Measurements from ENCODE around the gene SLAMF6.
"Not testable (repeated sequence)": the region's sequence is repeated elsewhere in the genome, so short reads cannot be mapped to it uniquely, and the experiment has no call there.

The SLAMF6 gene

DNA sequence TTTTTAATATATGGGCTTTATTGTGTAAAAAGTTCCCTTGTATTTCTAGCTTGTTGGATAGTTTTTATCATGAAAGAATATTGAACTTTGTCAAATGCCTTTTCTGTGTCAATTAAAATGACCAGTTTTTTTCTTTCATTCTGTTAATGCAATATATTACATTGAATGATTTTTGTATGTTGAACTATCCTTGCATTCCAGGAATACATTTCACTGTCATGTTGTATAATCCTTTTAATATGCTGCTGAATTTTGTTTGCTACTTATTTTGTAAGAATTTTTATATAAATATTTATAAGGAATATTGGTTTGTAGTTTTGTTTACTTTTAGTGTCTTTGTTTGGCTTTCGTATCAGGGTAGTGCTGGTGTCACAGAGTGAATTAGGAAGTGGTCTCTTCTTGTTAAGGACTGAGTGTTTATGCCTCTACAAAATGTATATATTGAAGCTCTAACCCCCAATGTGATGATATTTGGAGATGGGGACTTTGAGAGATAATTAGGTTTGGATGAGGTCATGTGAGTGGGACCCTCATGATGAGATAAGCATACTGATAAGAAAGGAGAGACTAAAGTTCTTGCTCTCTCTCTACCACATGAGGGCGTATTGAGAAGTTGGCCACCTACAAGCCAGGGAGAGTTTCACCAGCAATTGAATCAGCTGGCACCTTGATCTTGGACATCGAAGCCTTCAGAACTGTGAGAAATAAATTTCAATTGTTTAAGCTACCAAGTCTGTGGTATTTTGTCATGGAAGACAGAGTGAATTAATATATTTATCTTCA is 12.0 kb upstream of the SLAMF6 start:
- TF ChIP-seq, protein P1, sequence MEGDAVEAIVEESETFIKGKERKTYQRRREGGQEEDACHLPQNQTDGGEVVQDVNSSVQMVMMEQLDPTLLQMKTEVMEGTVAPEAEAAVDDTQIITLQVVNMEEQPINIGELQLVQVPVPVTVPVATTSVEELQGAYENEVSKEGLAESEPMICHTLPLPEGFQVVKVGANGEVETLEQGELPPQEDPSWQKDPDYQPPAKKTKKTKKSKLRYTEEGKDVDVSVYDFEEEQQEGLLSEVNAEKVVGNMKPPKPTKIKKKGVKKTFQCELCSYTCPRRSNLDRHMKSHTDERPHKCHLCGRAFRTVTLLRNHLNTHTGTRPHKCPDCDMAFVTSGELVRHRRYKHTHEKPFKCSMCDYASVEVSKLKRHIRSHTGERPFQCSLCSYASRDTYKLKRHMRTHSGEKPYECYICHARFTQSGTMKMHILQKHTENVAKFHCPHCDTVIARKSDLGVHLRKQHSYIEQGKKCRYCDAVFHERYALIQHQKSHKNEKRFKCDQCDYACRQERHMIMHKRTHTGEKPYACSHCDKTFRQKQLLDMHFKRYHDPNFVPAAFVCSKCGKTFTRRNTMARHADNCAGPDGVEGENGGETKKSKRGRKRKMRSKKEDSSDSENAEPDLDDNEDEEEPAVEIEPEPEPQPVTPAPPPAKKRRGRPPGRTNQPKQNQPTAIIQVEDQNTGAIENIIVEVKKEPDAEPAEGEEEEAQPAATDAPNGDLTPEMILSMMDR (IDR thresholded peaks at IDR 0.05), result peak; percentile 7; the same call in 1 of the 2 replicates
- no peak for TF ChIP-seq ZFX (IDR thresholded peaks at IDR 0.05; ENCODE audit: borderline replicate concordance)
- no peak overlapping the region for H3K27ac ChIP-seq

DNA sequence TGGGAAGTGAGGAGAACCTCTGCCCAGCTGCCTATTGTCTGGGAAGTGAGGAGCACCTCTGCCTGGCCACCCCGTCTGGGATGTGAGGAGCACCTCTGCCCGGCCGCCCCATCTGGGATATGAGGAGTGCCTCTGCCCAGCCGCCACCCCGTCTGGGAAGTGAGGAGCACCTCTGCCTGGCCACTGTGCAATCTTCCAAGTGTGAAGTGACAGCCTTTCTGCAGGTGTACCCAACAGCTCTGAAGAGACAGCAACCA is 9.4 kb upstream of the SLAMF6 start:
- not testable (repeated sequence) for H3K27ac ChIP-seq

DNA sequence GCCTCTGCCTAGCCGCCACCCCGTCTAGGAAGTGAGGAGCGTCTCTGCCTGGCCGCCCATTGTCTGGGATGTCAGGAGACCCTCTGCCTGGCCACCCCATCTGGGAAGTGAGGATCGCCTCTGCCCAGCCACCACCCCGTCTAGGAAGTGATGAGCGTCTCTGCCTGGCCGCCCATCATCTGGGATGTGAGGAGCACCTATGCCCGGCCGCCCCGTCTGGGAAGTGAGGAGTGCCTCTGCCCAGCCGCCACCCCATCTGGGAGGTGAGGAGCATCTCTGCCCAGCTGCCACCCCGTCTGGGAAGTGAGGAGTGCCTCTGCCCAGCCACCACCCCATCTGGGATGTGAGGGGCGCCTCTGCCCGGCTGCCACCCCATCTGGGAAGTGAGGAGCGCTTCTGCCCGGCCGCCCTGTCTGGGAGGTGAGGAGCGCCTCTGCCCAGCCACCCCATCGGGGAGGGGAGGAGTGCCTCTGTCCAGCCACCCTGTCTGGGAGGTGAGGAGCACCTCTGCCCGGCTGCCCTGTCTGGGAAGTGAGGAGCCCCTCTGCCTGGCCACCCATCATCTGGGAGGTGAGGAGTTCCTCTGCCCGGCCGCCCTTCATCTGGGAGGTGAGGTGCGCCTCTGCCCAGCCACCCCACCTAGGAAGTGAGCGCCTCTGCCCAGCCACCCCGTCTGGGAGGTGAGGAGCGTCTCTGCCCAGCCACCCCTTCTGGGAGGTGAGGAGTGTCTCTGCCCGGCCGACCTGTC is 8.9 kb upstream of the SLAMF6 start:
- H3K27ac ChIP-seq, result not testable (repeated sequence)

DNA sequence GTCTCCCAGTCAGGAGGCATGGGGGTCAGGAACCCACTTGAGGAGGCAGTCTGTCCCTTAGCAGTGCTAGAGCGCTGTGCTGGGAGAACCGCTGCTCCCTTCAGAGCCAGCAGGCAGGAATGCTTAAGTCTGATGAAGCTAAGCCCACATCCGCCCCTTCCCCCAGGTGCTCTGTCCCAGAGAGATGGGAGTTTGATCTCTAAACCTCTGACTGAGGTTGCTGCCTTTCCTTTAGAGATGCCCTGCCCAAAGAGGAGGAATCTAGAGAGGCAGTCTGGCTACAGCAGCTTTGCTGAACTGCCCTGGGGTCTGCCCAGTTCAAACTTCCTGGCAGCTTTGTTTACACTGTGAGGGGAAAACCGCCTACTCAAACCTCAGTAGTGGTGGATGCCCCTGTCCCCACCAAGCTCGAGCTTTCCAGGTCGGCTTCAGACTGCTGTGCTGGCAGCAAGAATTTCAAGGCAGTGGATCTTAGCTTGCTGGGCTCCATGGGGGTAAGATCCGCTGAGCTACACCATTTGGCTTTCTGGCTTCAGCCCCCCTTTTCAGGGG is 6.4 kb upstream of the SLAMF6 start:
- H3K27ac ChIP-seq, result not testable (repeated sequence)

DNA sequence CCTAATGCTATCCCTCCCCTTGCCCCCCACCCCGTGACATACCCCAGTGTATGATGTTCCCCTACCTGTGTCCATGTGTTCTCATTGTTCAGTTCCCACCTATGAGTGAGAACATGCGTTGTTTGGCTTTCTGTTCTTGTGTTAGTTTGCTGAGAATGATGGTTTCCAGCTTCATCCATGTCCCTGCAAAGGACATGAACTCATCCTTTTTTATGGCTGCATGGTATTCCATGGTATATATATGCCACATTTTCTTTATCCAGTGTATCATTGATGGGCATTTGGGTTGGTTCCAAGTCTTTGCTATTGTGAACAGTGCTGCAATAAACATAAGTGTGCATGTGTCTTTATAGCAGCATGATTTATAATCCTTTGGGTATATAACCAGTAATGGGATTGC is 734 bp upstream of the SLAMF6 start:
- H3K27ac ChIP-seq, result not testable (repeated sequence)

DNA sequence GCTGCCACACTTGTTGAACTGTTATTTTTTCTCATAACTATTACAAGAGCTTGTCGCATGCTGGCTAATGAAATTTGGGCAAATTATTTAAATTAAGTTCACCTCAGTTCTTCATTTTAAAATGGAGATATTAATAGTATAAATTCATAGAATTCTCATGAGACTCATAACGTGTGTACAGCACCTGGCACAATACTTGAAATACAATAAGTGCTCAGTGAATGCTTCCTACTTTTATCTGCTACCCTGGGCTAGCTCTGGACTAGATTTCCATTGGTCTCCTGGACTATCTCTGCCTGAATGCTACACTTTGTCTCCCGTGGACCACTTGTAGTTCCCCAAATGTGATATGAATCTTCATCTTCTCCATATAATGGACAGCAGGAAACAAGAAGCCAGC is 919 bp downstream of the SLAMF6 start:
- H3K27ac ChIP-seq, result no peak overlapping the region
- TF ChIP-seq, protein P1 (IDR thresholded peaks at IDR 0.05), result no peak
- TF ChIP-seq ZFX (IDR thresholded peaks at IDR 0.05; ENCODE audit: borderline replicate concordance), result no peak

DNA sequence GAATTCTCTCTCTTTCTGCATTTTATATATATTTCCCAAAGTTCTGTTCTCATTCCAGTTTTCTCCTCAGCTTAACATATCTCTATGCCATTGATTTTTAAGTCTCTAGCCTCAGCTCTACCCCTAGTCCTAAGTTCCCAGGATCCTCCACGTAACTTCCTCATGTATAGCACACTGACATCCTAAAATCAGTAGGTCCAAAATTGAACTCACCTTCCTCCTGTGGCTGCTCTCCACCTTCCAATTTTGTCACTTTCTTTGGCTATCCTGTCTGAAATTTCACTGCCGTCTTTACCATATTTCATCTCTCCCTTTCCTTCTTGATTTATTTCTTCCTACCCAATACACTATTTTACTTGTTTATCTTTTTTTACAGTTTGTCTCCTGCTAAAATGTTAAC is 1.5 kb downstream of the SLAMF6 start:
- no peak overlapping the region for H3K27ac ChIP-seq
- TF ChIP-seq, protein P1 (IDR thresholded peaks at IDR 0.05), result no peak
- TF ChIP-seq ZFX (IDR thresholded peaks at IDR 0.05; ENCODE audit: borderline replicate concordance), result no peak

DNA sequence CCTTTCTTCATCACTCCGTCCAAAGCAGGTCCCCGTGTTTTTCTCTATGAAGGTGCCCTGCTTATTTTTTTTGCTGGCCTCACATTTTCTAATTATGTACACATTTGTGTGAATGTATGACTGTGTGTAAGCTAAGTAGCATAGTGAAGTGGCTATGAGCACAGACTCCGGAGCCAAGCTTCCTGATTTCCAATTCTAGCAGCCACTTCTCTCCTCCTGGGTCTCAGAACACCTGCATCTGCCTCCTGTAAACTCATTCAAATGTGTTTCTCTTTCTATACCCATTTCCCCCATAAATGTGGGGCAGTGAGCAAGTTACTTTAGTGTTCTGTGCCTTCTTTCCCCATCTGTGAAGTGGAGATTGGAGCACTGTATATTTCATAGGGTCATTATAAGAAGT is 2.1 kb downstream of the SLAMF6 start:
- TF ChIP-seq, protein P1 (IDR thresholded peaks at IDR 0.05), result no peak
- no peak for TF ChIP-seq ZFX (IDR thresholded peaks at IDR 0.05; ENCODE audit: borderline replicate concordance)
- H3K27ac ChIP-seq, result no peak overlapping the region

DNA sequence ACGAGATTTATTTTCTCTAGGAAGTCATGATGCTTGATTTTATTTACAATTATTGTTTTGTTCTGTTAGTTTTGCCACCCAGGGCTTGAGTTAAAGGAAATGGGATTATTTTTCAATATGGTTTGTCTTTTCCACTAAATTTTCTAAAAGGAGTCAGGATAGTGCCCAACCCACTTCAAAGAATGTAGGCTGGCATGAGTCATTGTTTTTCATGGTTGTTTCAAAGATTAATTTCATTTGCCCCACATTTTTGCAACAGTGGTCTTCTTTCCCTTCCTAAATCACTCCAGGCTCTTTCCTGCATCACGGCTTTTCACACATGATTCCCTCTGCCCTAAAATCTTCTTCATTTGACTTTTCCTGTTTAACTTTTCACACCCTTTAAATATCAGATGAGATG is 2.5 kb downstream of the SLAMF6 start:
- H3K27ac ChIP-seq, result no peak overlapping the region
- no peak for TF ChIP-seq ZFX (IDR thresholded peaks at IDR 0.05; ENCODE audit: borderline replicate concordance)
- TF ChIP-seq, protein P1 (IDR thresholded peaks at IDR 0.05), result no peak

Measured in 22Rv1 (cell line).